Psoas muscle (tissue), 8 donors: ENCODE results near the gene NGFR. TPM values are rescaled to one million over a fixed set of nuclear protein-coding genes. Genes with fewer than 3 reads are reported as not detected.
A peak's percentile ranks its signal among the peaks of the same experiment; 100 is the strongest.

Source experiments
- ATAC-seq, 4 donors: fragments of 200-7000 bp; cut with Tn5 transposase; one replicate each; pipeline ENCODE4 v1.9.1; 2020; ENCODE audit warnings: moderate library complexity in 3 of 4, mild to moderate bottlenecking in 2 of 4
- DNase-seq, 2 donors: peaks; one replicate each; pipeline ENCODE4 v3.0.0-alpha.2; 2020
- H3K27ac ChIP-seq: fragments of 200-600 bp; one replicate; pipeline ENCODE4 v1.8.0; 2022
- H3K27me3 ChIP-seq, 3 donors: fragments of 200-600 bp in 1 of 3; one replicate each; pipeline versions ENCODE4 v1.6.1 to v1.8.0; 2013 to 2022; ENCODE audit warnings: low read length in 2 of 3, mild to moderate bottlenecking in 2 of 3, moderate library complexity in 1 of 3; ENCODE audit not compliant: insufficient read depth in 3 of 3
- H3K36me3 ChIP-seq, 2 donors: fragments of 200-600 bp in 1 of 2; one replicate each; pipeline versions ENCODE4 v1.6.1 to v1.8.0; 2013 to 2022; ENCODE audit warnings: low read depth in 1 of 2, mild to moderate bottlenecking in 1 of 2, moderate library complexity in 1 of 2; ENCODE audit not compliant: insufficient read depth in 1 of 2
- H3K4me1 ChIP-seq: fragments of 200-600 bp; one replicate; pipeline ENCODE4 v1.8.0; 2022
- H3K4me3 ChIP-seq: fragments of 200-600 bp; one replicate; pipeline ENCODE4 v1.8.0; 2022; ENCODE audit warnings: mild to moderate bottlenecking
- H3K9me3 ChIP-seq: fragments of 200-600 bp; one replicate; pipeline ENCODE4 v1.8.0; 2022
- CTCF ChIP-seq: fragments of 200-600 bp; IDR thresholded peaks from one replicate; pipeline ENCODE4 v1.8.0; 2022; ENCODE audit warnings: antibody characterized with exemption
- WGBS, 3 donors: extraction: QIAGEN DNeasy Blood & Tissue Kit; methylation state at CpG; one replicate each; pipeline versions ENCODE4 v1.1.6 to v1.1.7; 2013; 5-methylcytosine and 5-hydroxymethylcytosine counted together
- intact Hi-C, 2 donors: fragments of 100-400 bp; cut with DNase I; formaldehyde crosslinking; loops; one replicate each; pipeline versions ENCODE4 v1.11.0 to v1.14.2; 2022
- polyA plus RNA-seq, 3 donors: library from polyadenylated mRNA; stranded (reverse); fragments of 200-250 nt; gene quantifications; one replicate each; pipeline ENCODE4 v1.2.3, GENCODE V29; 2013
- total RNA-seq, 4 donors: library from RNA; stranded (reverse); fragmentation: NEBNext Ultra II Directional in 2 of 4; extraction: Animal tissue kit (Norgen Biotek cat#: 25700) in 2 of 4; gene quantifications; one replicate each; pipeline versions ENCODE4 v1.2.1 to v1.2.4, GENCODE V29; 2021 to 2023
- donor health status: healthy with polysubstance abuse.
- donor health status: DM: no; HTN: no; CAD: no; lungs with moderate emphysema.
- donor health status: Bipolar disorder and iron deficiency.
- donor health status: healthy.
- donor health status: DM: yes; HTN: yes; CAD: no.
- donor health status: DM: no; HTN: no; CAD: no.
- donor health status: DM: no; HTN: no; CAD: no.
- donor health status: DM: yes; HTN: yes; CAD: no.

Gene NGFR
- total and polyA plus RNA-seq, 7 donors = 0.74 to 13.5 (median 2.2) TPM

- intact Hi-C loops = loop anchor here (2.0 to 10.0 kb wide), 7 partner anchors 59 to 437 kb away; no protein-coding TSS in a partner anchor
- no peak overlapping the region for H3K27ac ChIP-seq
- H3K27me3 ChIP-seq = no peaks in the 10 kb centered on the region
- WGBS, 3 donors = 55 to 60% (median 56%) methylated on average over 19 of the region's 19 CpGs
- ATAC-seq (peak in 1 of 4 donors; percentile 16), DNase-seq (peak in 1 of 2 donors; percentile 47)
- H3K4me3 ChIP-seq = peak overlapping the region; percentile 11
- H3K4me1 ChIP-seq = no peaks in the 10 kb centered on the region
- TF ChIP-seq CTCF = no peak
- no peaks in the 10 kb centered on the region for H3K9me3 ChIP-seq
- no peaks in the 10 kb centered on the region for H3K36me3 ChIP-seq
Observed at GRCh38 chr17:49555495-49556222, 60.6 kb downstream of the NGFR start.

- DNase-seq = peak; percentile 77 to 89
- H3K36me3 ChIP-seq = no peaks in the 10 kb centered on the region
- no peak overlapping the region for H3K27ac ChIP-seq
- no peaks in the 10 kb centered on the region for H3K4me1 ChIP-seq
- H3K9me3 ChIP-seq = no peaks in the 10 kb centered on the region
- peak; percentile 97 for TF ChIP-seq CTCF
- no peaks in the 10 kb centered on the region for H3K27me3 ChIP-seq
- peak overlapping the region; percentile 11 for H3K4me3 ChIP-seq
- WGBS, 3 donors = 12 to 15% (median 15%) methylated on average over 28 to 30 of the region's 30 CpGs
- intact Hi-C loops = loop anchor here (2.0 to 10.0 kb wide), 7 partner anchors 60 to 436 kb away; no protein-coding TSS in a partner anchor
- ATAC-seq = peak; percentile 87 to 95 (median 91)
Observed at GRCh38 chr17:49556223-49556943, 61.3 kb downstream of the NGFR start.

GRCh38 chr17:49557312-49558024, 62.4 kb downstream of the NGFR start:
- ATAC-seq = peak; percentile 44 to 73 (median 58)
- WGBS, 3 donors = 20 to 22% (median 21%) methylated on average over 9 of the region's 9 CpGs
- Histone ChIP-seq H3K27me3 (no peaks in the 10 kb centered on the region), H3K36me3 (no peaks in the 10 kb centered on the region), H3K4me1 (no peaks in the 10 kb centered on the region), H3K9me3 (no peaks in the 10 kb centered on the region), H3K4me3 (no peak overlapping the region), H3K27ac (no peak overlapping the region)
- DNase-seq = peak in 1 of 2 donors; percentile 16
- TF ChIP-seq CTCF = peak; percentile 37
- intact Hi-C loops = loop anchor here (2.0 to 10.0 kb wide), 7 partner anchors 61 to 435 kb away; no protein-coding TSS in a partner anchor

Other genes starting within 250 kb of the NGFR start
- 10 to 100 TPM; 21.3 to 30.1 (median 23.8) TPM for gene ZNF652, start 133.0 kb upstream of the NGFR start, total RNA-seq
- 10 to 100 TPM in 1 of 3 donors, 1 to 10 TPM in 2; 3.1 to 15.5 (median 8.1) TPM for gene ZNF652, start 133.0 kb upstream of the NGFR start, polyA plus RNA-seq
- gene PHB1, start 80.4 kb upstream of the NGFR start, total RNA-seq = 100 to 1,000 TPM; 134 to 209 (median 168) TPM
- gene PHB1, start 80.4 kb upstream of the NGFR start, polyA plus RNA-seq = 100 to 1,000 TPM; 175 to 364 (median 210) TPM
- 1 to 10 TPM in 1 of 4 donors, under 1 TPM in 3; 0.42 to 1.8 (median 0.61) TPM for gene NXPH3, start 80.6 kb downstream of the NGFR start, total RNA-seq
- gene NXPH3, start 80.6 kb downstream of the NGFR start, polyA plus RNA-seq = under 1 TPM; 0.39 to 0.75 (median 0.55) TPM
- gene SPOP, start 182.8 kb downstream of the NGFR start, total RNA-seq = 10 to 100 TPM; 37.1 to 59.7 (median 52.0) TPM
- gene SPOP, start 182.8 kb downstream of the NGFR start, polyA plus RNA-seq = 10 to 100 TPM; 31.2 to 64.9 (median 35.5) TPM
- 10 to 100 TPM; 39.5 to 69.5 (median 60.9) TPM for gene SLC35B1, start 212.7 kb downstream of the NGFR start, total RNA-seq
- 10 to 100 TPM; 60.7 to 85.7 (median 83.5) TPM for gene SLC35B1, start 212.7 kb downstream of the NGFR start, polyA plus RNA-seq